Measurements from ENCODE around the gene WDR90. TPM values are rescaled to one million over a fixed set of nuclear protein-coding genes. Genes with fewer than 3 reads are reported as not detected.
A peak's percentile ranks its signal among the peaks of the same experiment; 100 is the strongest.

The WDR90 gene
- total and polyA plus RNA-seq, 10 of the 15 experiments (the other 5 are each of a cell fraction or from before 2014, with no cell fraction given), result 2.0 to 65.0 (median 16.7) TPM

GRCh38 chr16:634051-634670, 15.0 kb upstream of the WDR90 start (continued):
- TF ChIP-seq E2F4 (IDR thresholded peaks at IDR 0.05; ENCODE audit: low read depth, low read length) (no peak), SUZ12 (IDR thresholded peaks at IDR 0.05; ENCODE audit: unreplicated experiment) (no peak), NKRF (conservative IDR thresholded peaks at IDR 0.05) (no peak)

GRCh38 chr16:634996-635395, 14.2 kb upstream of the WDR90 start:
- H4K20me1 ChIP-seq (ENCODE audit: control insufficient read depth, insufficient read depth), result no peaks in the 10 kb centered on the region
- H3K27me3 ChIP-seq (replicated peaks in 1 of 2; ENCODE audit: control insufficient read depth in 2 of 2, insufficient read depth in 2 of 2, low read length in 1 of 2), result no peaks in the 10 kb centered on the region
- H2AFZ ChIP-seq (ENCODE audit: control insufficient read depth, low read depth, low read length), result no peak overlapping the region
- BruUV-seq (replicated peaks), result no TSS peak
- TF ChIP-seq SMC3 (IDR thresholded peaks at IDR 0.05; ENCODE audit: borderline replicate concordance, low read length) (no peak), NRF1 (conservative IDR thresholded peaks at IDR 0.05; ENCODE audit: low read depth, low read length) (no peak), SIN3A (IDR thresholded peaks at IDR 0.05; ENCODE audit: low read depth, low read length) (no peak), NFIC (IDR thresholded peaks at IDR 0.05; ENCODE audit: low read depth, low read length) (no peak), NFYB (IDR thresholded peaks at IDR 0.05; ENCODE audit: insufficient read depth, low read depth, low read length) (no peak)
- H3K4me2 ChIP-seq (ENCODE audit: control insufficient read depth, insufficient read depth), result peak overlapping the region; percentile 91
- H3K27ac ChIP-seq (ENCODE audit: control insufficient read depth, insufficient read depth), result no peak overlapping the region
- ATAC-seq (no peak), DNase-seq (ENCODE audit: low read depth, low spot score) (no peak), FAIRE-seq (no peak)
- ChIA-PET SMC1A (ENCODE audit: uncharacterized antibody, unreplicated experiment) (no interaction called here), POLR2A (no interaction called here), CTCF (no interaction called here), RAD21 (ENCODE audit: unreplicated experiment) (no interaction called here)
- peaks cover 14% of the 10 kb centered on the region for H3K79me2 ChIP-seq (ENCODE audit: control insufficient read depth, insufficient read depth, low read length)
- intact Hi-C loops (cut with micrococcal nuclease; ENCODE audit: unreplicated experiment), result loop anchor here (5.0 kb wide), 2 partner anchors 47 to 108 kb away; partner anchors contain the start of genes CAPN15, JMJD8 and STUB1
- in situ Hi-C loops (cut with MboI), result no loop called here
- H3K4me3 ChIP-seq, result peak overlapping the region; percentile 88; the same call in 1 of the 2 replicates
- H3K36me3 ChIP-seq (ENCODE audit: control insufficient read depth in 2 of 2, insufficient read depth in 2 of 2, low read length in 1 of 2), result peaks cover 0 to 4% of the 10 kb centered on the region in 2 experiments; a peak in 3 of 4 replicates
- WGBS (ENCODE audit: insufficient coverage, insufficient replicate concordance, low lambda C conversion rate, missing lambda C conversion rate), result 78% methylated on average over 5 of the region's 7 CpGs
- peaks cover 13% of the 10 kb centered on the region for H3K4me1 ChIP-seq (ENCODE audit: control insufficient read depth, insufficient read depth, low read length)
- no peaks in the 10 kb centered on the region for H3K9me3 ChIP-seq (replicated peaks; ENCODE audit: control insufficient read depth, insufficient read depth, low read length)
- H3K9ac ChIP-seq (ENCODE audit: control insufficient read depth, insufficient read depth, low read length), result peak overlapping the region; percentile 85
